Esophagus muscularis mucosa (tissue), 4 donors: ENCODE results near the gene PIGC.

Source experiments
- CTCF ChIP-seq, 3 experiments: fragments of 200-600 bp in 2 of 3; fragments of 450-650 bp in 1 of 3; sonication (generic) in 2 of 3; IDR thresholded peaks; one replicate each; pipeline ENCODE4 v1.5.1; 2017 to 2019; ENCODE audit warnings: antibody characterized with exemption in 3 of 3, mild to moderate bottlenecking in 2 of 3, moderate library complexity in 1 of 3
- EP300 ChIP-seq: sonication (generic); formaldehyde crosslinking; IDR thresholded peaks from one replicate; pipeline ENCODE4 v1.6.1; 2017; ENCODE audit warnings: antibody characterized with exemption
- POLR2A ChIP-seq: fragments of 450-650 bp; IDR thresholded peaks from one replicate; pipeline ENCODE4 v1.6.1; 2017; ENCODE audit warnings: antibody characterized with exemption, moderate library complexity, mild to moderate bottlenecking, low read depth
- POLR2AphosphoS5 ChIP-seq, 2 donors: sonication (generic); formaldehyde crosslinking; IDR thresholded peaks; one replicate each; pipeline ENCODE4 v1.6.1; 2017; ENCODE audit warnings: antibody characterized with exemption in 2 of 2

GRCh38 chr1:172486805-172487454 is 43.1 kb upstream of the PIGC start:
- no peak for TF ChIP-seq CTCF (IDR thresholded peaks at IDR 0.05)
- no peak for TF ChIP-seq POLR2A
- TF ChIP-seq POLR2AphosphoS5 (IDR thresholded peaks at IDR 0.05): no peak
- TF ChIP-seq EP300: no peak
